Activated naive CD4-positive, alpha-beta T cell (primary cell): ENCODE measurements around the gene EIF4H.
"Not testable (repeated sequence)": the region's sequence is repeated elsewhere in the genome, so short reads cannot be mapped to it uniquely, and the experiment has no call there.

ENCODE experiments used
- DNase-seq, 4 experiments: peaks; one replicate each; lab custom pipeline; 2025; lab: John Stamatoyannopoulos, UW

EIF4H gene

GRCh38 chr7:74224907-74225306, 50.8 kb downstream of the EIF4H start:
- DNase-seq, result not testable (repeated sequence)

- DNase-seq, result no peak
These were observed 51.2 kb downstream of the EIF4H start for GRCh38 chr7:74225400-74225799.

DNA sequence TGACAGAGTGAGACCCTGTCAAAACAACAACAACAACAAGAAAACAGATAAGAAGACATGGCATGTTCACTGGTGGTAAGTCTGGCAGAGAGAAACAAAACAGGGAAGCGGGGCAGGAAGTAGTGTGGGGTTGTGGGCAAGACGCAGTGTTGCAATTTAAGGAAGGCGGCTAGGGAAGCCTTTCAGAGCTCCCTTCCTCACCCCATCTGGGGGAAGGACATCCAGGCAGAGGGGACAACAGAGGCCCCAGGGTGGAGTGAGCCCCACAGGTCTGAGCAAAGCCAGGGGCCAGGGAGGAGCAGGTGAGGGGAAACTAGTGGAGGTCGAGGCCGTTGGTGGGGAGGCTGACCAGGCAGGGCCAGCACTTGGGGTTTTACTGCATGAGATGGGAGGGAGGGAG, 52.5 kb downstream of the EIF4H start:
- DNase-seq, result no peak

DNA sequence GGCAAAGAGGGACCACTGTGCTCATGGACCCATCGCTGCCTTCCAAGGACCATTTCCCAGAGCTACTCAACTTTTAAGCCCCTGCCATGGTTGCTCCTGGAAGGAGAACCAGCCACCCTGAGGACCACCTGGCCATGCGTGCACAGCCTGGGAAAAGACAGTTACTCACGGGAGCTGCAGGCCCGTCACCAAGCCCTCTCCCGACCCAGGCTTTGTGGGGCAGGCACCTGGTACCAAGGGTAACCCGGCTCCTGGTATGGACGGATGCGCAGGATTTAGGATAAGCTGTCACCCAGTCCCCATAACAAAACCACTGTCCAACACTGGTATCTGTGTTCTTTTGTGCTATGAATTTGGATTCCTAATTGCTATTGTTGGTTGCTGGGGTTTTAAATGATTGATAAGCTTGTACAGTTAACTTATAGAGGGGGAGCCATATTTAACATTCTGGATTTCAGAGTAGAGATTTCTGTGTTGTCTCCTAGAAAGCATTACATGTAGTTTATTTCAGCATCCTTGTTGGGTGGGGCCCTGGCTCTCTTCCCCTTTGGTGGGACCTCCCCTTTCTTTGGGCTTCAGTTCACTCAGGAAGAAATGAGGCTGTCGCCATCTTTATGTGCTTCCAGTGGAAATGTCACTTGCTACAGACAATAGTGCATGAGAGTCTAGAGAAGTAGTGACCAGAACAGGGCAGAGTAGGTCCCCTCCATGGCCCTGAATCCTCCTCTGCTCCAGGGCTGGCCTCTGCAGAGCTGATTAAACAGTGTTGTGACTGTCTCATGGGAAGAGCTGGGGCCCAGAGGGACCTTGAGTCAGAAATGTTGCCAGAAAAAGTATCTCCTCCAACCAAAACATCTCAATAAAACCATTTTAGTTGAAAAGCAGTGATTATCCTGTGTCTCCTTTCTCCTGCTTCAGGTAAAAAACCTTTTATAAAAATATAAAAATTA, 55.1 kb downstream of the EIF4H start:
- no peak for DNase-seq

- no peak for DNase-seq
These were observed 56.5 kb downstream of the EIF4H start for GRCh38 chr7:74230446-74231231.

GRCh38 chr7:74231232-74231590, 57.1 kb downstream of the EIF4H start:
- no peak for DNase-seq

DNA sequence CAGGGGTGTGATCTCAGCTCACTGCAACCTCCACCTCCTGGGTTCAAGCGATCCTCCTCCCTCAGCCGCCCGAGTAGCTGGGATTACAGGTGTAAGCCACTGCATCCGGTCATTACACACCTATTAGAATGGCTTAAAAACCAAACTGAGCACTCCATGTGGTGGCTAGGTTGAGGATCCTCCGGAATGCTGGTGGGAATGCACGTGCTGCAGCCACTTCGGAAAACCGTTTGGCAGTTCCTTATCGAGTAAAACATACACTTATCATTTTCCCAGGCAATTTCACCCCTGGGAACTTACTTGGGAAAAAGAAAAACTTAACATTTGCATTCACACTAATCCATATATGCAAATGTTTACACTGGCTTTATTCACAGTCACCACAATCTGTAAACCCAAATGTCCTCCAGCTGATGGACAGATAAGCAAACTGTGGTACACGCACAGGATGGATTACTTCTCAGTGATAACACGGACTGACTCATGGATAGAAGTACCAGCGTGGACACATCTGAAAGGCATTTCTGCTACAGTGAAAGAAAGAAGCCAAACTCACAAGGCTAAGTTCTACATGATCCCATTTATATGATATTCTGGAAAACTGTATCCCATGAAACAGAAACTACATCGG, 59.6 kb downstream of the EIF4H start:
- no peak for DNase-seq

DNA sequence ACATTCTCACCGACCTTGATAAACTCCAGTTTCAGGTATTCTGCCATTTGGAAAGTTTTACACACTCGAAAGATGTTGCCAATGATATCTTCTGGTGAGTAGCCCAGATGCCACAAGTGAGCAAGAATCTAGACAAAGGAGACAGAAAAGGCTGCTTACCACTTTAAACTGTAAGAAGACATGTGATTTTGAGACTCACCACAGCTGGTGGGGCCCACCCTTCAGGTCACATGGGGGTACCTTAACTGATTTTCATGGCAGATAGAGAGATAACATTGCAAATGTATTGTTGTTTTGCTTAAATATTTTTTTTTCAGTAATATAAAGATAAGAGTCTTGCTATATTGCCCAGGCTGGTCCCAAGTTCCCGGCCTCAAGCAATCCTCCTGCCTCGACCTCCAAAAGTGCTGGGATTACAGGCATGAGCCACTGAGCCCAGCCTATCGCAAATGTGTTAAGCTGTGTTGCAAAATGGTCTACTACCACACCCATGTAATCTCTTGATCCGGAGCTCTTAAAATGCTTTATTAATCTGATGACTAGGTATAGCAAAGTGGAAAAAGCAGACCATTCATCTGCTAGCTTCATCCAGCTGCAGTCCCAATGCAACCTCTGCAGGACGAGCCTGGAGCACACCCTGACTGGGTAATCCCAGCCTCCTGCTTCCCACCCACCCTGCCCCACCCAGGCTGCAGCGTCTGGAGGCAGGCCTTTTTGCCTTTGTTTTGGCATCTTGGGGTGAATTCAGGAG, 61.5 kb downstream of the EIF4H start:
- no peak for DNase-seq

DNA sequence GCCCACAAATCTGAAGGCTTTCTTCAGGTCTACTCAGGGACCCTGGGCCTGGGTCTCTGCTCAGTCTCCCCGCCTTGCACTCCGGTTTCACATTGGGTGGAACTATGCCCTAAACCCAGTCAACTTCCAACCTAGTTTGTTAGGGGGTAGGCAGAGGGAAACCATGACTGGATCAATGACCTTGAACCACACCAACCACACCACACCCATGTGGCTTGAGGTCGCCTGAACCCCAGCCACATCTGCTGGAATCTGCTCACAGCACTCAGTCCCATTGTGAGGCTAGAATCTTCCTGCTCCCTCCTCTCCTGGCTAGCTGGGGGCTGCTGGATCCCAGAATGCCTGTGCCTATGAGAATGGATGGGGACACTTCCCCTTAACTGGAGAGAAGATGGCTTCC, 62.1 kb downstream of the EIF4H start:
- DNase-seq, result no peak

GRCh38 chr7:74240482-74240881, 66.3 kb downstream of the EIF4H start:
- DNase-seq, result no peak

DNA sequence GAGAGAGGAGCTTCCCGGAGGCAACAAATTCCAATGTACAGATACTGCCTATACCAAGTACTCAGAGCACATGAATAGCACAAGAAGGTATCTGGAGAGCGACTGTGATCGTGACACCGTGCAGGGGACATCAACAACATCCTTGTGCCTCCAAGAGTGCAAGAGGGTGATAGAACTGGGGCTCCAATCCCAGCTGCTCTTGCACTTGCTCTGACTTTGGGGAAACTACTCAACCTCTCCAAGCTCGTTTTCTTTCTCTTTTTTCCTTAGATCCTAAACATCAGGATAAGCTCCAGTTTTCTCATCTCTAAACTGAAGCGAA, 67.9 kb downstream of the EIF4H start:
- DNase-seq, result no peak

- no peak for DNase-seq
These were observed 72.3 kb downstream of the EIF4H start for GRCh38 chr7:74246497-74246896.
